A673 (cell line): Measurements from ENCODE around the gene RAB27B. TPM values are rescaled to one million over a fixed set of nuclear protein-coding genes. Genes with fewer than 3 reads are reported as not detected.

Experiments
- BruUV-seq: library from RNA; stranded (reverse); fragments of 400-500 nt; replicated peaks from 2 replicates; lab custom pipeline; 2021; lab: Mats Ljungman, UMichigan
- CTCF ChIA-PET: fragments of 300-600 bp; sonication (Branson Sonifier 250); formaldehyde crosslinking; loops from one replicate; lab custom pipeline; 2022; ENCODE audit warnings: antibody characterized with exemption; lab: Charles Lee
- POLR2A ChIA-PET: fragments of 300-600 bp; sonication (Branson Sonifier 250); formaldehyde crosslinking; loops from one replicate; lab custom pipeline; 2022; ENCODE audit warnings: antibody characterized with exemption; ENCODE audit not compliant: low non-redundant PET; lab: Charles Lee
- DNase-seq: peaks from one replicate; pipeline ENCODE4 v3.0.0-alpha.2; 2015; ENCODE audit warnings: low spot score
- H3K27ac ChIP-seq: fragments of 200-600 bp; sonication (generic); 2 replicates; pipeline ENCODE4 v1.5.1; 2016; ENCODE audit warnings: mixed run types, low read depth, mild to moderate bottlenecking, mixed read lengths, antibody characterized with exemption, low read length; ENCODE audit not compliant: poor library complexity, severe bottlenecking
- H3K27me3 ChIP-seq: fragments of 200-600 bp; sonication (generic); replicated peaks from 2 replicates; pipeline ENCODE4 v1.6.1; 2017; ENCODE audit warnings: mixed run types, low read depth, mild to moderate bottlenecking, mixed read lengths, antibody characterized with exemption, low read length; ENCODE audit not compliant: insufficient read depth, poor library complexity
- H3K36me3 ChIP-seq: fragments of 200-600 bp; sonication (generic); 2 replicates; pipeline ENCODE4 v1.6.1; 2016; ENCODE audit warnings: mixed run types, mild to moderate bottlenecking, mixed read lengths, antibody characterized with exemption, low read length; ENCODE audit not compliant: insufficient read depth, poor library complexity, severe bottlenecking
- H3K4me1 ChIP-seq: fragments of 200-600 bp; sonication (generic); 2 replicates; pipeline ENCODE4 v1.6.1; 2017; ENCODE audit warnings: mixed run types, mild to moderate bottlenecking, mixed read lengths, antibody characterized with exemption, low read length; ENCODE audit not compliant: insufficient read depth, poor library complexity, severe bottlenecking
- H3K4me3 ChIP-seq: fragments of 200-600 bp; sonication (generic); 2 replicates; pipeline ENCODE4 v1.5.1; 2016; ENCODE audit warnings: low read depth, mixed run types, mild to moderate bottlenecking, mixed read lengths, low read length; ENCODE audit not compliant: poor library complexity, severe bottlenecking
- H3K9me3 ChIP-seq: fragments of 200-600 bp; sonication (generic); 2 replicates; pipeline ENCODE4 v1.6.1; 2016; ENCODE audit warnings: mixed run types, low read depth, mild to moderate bottlenecking, mixed read lengths, antibody characterized with exemption, low read length; ENCODE audit not compliant: poor library complexity, severe bottlenecking
- EZH2 ChIP-seq: fragments of 200-600 bp; sonication (generic); IDR thresholded peaks from 2 replicates; pipeline ENCODE4 v1.6.1; 2017; ENCODE audit warnings: borderline replicate concordance, low read depth, mild to moderate bottlenecking, mixed read lengths, antibody characterized with exemption, low read length; ENCODE audit not compliant: poor library complexity, severe bottlenecking
- intact Hi-C: fragments of 100-400 bp; cut with micrococcal nuclease; formaldehyde crosslinking; loops from one replicate; pipeline ENCODE4 v1.10.0; 2022; ENCODE audit not compliant: unreplicated experiment
- total RNA-seq: library from RNA; stranded (reverse); gene quantifications from 2 replicates; pipeline ENCODE4 v1.2.3, GENCODE V29; 2021
- TF ChIP-seq, protein P1 (sequence below): fragments of 300-800, 200-600 bp; sonication (generic); conservative IDR thresholded peaks from 2 replicates; pipeline ENCODE4 v1.5.1; 2017; ENCODE audit warnings: low read depth, mild to moderate bottlenecking, antibody characterized with exemption, low read length, moderate library complexity, mixed read lengths

Gene RAB27B
- total RNA-seq, 1 experiment from 2014 or later = not detected

DNA sequence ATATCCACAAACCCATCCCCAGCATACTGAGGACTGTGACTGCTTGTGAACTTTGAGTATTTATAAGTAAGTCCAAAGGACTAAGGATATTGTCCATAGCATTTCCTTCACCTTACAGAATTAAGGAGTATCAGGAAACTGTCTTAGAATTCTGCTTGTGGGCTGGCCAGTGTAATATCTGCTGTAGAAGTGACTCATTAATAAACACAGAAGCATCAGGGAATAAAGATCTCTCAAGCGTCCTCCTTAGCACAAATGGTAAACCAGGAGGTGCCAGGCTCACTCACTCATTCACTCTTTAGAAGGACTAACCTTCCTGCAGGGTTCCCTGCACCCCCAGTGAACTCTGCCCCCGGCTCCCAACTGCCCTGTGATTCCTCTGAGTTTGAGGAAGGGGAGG is 100.0 kb downstream of the RAB27B start:
- TF ChIP-seq, protein P1, sequence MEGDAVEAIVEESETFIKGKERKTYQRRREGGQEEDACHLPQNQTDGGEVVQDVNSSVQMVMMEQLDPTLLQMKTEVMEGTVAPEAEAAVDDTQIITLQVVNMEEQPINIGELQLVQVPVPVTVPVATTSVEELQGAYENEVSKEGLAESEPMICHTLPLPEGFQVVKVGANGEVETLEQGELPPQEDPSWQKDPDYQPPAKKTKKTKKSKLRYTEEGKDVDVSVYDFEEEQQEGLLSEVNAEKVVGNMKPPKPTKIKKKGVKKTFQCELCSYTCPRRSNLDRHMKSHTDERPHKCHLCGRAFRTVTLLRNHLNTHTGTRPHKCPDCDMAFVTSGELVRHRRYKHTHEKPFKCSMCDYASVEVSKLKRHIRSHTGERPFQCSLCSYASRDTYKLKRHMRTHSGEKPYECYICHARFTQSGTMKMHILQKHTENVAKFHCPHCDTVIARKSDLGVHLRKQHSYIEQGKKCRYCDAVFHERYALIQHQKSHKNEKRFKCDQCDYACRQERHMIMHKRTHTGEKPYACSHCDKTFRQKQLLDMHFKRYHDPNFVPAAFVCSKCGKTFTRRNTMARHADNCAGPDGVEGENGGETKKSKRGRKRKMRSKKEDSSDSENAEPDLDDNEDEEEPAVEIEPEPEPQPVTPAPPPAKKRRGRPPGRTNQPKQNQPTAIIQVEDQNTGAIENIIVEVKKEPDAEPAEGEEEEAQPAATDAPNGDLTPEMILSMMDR = no peak
- no peak for TF ChIP-seq EZH2
- ChIA-PET POLR2A (no interaction called here), CTCF (no interaction called here)
- H3K4me3 ChIP-seq = no peak overlapping the region
- no peaks in the 10 kb centered on the region for H3K9me3 ChIP-seq
- H3K4me1 ChIP-seq = peaks cover 12% of the 10 kb centered on the region
- BruUV-seq = no TSS peak
- no peak overlapping the region for H3K27ac ChIP-seq
- no peaks in the 10 kb centered on the region for H3K27me3 ChIP-seq
- no peaks in the 10 kb centered on the region for H3K36me3 ChIP-seq
- intact Hi-C loops = no loop called here
- DNase-seq = no peak

- Histone ChIP-seq H3K4me1 (no peaks in the 10 kb centered on the region), H3K36me3 (no peaks in the 10 kb centered on the region), H3K4me3 (no peak overlapping the region), H3K27me3 (no peaks in the 10 kb centered on the region), H3K27ac (no peak overlapping the region), H3K9me3 (no peaks in the 10 kb centered on the region)
- no TSS peak for BruUV-seq
- POLR2A ChIA-PET = no interaction called here
- CTCF ChIA-PET = no interaction called here
- intact Hi-C loops = no loop called here
- TF ChIP-seq, protein P1 = no peak
- no peak for TF ChIP-seq EZH2
- DNase-seq = no peak
Measured at GRCh38 chr18:54931152-54931551, 102.9 kb downstream of the RAB27B start.

GRCh38 chr18:54932472-54932871 is 104.2 kb downstream of the RAB27B start:
- ChIA-PET POLR2A (no interaction called here), CTCF (no interaction called here)
- TF ChIP-seq EZH2 = no peak
- TF ChIP-seq, protein P1 = no peak
- Histone ChIP-seq H3K9me3 (no peaks in the 10 kb centered on the region), H3K36me3 (no peaks in the 10 kb centered on the region), H3K27me3 (no peaks in the 10 kb centered on the region), H3K27ac (no peak overlapping the region), H3K4me1 (no peaks in the 10 kb centered on the region), H3K4me3 (no peak overlapping the region)
- intact Hi-C loops = no loop called here
- DNase-seq = no peak
- BruUV-seq = no TSS peak
